GOT3 (cell line): ENCODE measurements around the gene IFT20.
A peak's percentile ranks its signal among the peaks of the same experiment; 100 is the strongest.

Source experiments
- DNase-seq: peaks from one replicate; lab custom pipeline; 2025; ENCODE audit warnings: mixed read lengths; lab: John Stamatoyannopoulos, UW

The IFT20 gene

DNA sequence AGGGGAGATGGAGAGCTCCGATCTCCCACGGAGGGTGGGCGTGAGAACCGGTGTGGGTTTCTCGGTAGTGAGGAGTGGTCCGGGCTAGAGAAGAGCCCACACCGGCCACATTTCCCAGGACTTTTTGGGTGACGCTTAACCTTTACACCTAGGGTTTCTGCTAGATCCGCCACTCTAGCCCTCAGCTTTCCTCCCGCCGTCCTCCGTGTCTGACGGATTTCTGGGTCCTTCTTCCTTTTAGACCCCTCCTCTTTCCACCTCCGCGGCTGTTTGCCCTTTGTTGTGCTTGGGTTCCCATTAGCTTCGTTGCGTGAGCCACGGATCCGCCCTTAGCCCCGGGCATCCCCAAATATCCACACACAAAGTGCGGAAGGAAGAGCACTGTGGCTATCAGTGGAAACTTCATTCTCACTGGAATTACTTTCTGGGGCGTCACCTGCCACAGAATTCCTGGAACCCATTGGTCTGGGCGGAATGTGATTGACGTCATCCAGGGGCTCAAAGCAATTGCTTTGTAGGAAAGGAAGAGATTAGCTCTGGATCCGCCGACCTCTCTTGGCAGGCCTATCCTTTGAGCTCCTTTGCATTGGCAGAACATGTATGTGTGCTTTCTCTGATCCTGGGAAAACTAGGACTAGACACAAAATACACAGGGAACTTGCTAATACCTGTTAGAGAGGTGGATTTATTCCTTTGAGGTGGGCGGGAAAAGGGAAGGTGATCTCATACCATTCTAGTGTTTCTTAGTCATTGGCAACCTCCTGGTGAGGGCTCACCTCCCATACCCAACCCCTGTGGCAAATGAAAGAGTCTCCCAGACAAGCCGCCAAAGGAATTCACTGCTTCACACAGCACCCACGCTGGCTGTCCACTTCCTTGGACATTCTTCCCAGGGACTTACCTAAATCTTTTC is 943 bp upstream of the IFT20 start:
- no peak for DNase-seq

DNA sequence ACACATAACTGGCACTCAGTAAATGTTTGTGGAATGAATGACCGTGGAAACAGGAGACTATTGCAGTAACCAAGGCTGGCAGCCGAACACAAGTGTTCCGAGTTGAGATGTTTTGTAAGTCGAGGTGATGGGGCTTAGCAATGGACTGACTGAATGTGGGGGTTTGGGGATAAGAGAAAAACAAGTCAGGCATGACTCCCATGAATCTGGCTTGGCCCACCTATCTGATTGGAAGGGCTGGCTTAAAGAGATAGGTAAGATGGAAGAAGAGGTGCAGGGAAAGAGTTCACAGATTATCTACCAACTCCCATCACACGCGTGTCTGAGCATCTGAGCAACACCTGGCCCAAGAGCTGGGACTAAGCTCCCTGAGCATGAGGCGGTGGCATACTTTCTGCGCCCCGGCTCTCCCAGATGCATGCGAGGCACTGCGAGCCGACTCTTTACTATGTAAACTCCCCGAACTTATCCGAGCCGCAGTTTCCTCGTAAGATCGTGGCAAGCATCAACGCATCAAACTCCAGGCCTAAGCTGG is 539 bp downstream of the IFT20 start:
- DNase-seq = no peak

DNA sequence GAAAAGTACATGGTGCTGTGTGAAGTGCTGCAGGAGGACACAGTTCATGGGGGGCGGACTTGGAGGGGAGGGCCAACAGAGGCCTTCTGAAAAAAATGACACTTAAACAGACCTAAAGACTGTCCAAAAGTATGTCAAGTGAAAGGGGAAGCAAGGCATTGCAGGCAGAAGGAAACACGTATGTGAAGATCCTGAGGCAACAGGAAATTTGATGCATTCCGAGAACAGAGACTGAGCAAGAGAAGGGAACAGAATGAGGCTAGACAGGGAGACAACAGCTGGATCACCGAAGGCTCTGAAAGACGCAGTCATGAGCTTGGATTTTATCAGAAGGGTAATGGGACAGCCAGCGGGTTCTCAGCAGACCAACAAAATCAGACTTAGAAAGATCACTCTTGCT is 1.1 kb downstream of the IFT20 start:
- DNase-seq = no peak

DNA sequence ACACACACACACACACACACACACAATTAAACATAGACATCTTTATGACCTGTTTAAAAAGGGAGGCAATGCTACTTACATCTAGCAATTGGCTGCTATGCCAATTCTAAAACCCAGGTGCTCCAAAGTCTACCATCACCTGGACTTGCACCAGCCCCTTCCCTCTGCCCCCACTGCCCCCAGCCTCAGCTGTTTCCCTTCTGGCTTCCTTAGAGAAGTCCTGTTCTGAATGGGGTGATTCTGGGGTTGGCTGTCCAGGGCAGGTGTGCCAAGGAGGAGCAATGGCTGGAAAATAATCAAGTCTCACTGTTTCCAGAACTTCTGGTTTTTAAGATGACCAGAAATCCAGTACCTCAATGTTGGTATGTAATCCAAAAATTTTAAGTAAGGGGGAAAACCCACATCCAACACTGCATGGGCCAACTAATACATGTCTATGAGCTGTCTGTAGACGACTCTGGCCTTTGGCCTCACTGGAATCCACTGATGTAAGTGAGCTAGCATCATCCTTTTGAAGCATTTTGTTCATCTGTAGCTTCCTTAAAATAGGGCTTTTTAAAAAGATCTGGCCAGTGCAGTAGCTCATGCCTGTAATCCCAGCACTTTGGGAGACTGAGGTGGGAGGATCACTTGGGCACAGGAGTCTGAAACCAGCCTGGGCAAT is 2.1 kb downstream of the IFT20 start:
- no peak for DNase-seq

DNA sequence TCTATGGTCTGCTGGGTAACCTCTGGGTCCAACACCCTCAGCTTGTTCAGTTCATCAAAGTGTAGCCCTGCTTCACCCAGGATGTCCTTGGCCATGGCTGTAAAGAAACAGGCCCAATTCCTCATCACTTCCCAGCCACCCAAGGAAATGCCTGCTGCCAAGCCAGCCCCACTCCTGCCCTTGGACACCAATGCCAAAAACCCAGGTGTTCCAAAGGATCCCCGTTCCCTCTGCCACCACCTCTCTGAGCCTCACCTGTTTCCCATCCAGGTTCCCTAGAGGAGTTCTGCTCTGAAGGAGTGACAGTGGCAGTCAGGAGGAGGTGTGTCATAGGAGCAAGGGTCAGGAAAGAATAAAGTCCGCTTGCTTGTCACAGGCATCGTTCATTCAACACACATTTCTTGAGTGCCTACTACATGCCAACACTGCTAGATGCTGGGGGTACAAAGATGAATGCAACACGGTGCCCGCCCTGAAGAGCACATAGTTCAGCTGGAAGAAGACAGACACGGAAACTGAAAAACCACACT is 3.3 kb downstream of the IFT20 start:
- DNase-seq = no peak

DNA sequence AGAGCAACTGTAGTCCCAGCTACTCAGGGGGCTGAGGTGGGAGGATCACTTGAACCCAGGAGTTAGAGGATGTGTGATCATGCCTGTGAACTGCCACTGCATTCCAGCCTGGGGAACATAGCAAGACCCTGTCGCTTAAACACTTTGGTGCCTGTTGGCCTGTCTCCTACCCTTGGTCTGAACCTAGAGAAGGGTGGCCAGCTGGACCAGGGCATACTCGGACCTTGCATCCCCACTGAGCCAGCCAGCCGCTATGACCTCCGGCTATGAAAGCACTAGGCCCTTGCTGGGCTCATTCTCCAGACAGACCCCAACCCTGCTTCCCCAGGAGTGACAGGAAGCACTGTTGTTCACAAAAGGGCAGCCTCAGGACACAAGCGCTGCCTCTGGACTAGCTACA is 4.6 kb downstream of the IFT20 start:
- DNase-seq = no peak

DNA sequence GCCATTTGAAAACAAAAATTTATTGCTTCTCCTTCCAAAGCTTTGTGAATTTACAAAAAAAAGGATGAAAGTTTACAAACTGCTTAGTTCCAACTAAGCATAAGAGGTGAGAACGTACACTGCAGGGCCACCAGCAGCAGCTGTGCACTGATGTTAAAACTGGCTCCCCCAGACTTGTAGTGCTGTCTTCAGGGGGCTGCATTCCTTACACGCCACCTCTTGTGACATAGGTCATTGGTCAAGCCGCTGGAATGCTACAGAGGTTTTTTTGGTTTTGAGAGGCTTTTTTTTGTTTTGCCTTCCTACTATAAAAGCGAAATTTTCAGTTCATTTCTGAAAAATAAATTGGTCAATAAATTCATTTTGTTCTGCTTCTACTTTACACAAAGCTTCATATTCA is 6.9 kb downstream of the IFT20 start:
- no peak for DNase-seq

DNA sequence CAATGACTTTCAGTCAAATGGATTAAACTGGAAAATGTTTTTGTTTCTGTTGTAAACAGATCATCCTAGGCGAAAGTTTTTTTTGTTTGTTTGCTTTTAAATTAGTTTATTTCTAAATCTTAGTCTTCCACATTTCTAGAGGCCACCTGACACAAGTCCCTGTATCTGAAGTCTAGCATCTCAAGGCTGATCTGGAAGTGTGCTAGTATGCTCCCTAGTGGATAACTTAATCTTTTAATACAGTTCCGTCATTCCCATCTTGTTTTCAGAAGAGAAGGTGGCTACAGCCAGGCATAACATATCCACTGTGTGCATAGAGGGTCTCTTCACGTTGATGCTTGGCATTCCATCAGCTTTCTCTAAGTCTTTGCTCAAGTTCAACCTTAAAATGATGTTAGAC is 7.6 kb downstream of the IFT20 start:
- no peak for DNase-seq

DNA sequence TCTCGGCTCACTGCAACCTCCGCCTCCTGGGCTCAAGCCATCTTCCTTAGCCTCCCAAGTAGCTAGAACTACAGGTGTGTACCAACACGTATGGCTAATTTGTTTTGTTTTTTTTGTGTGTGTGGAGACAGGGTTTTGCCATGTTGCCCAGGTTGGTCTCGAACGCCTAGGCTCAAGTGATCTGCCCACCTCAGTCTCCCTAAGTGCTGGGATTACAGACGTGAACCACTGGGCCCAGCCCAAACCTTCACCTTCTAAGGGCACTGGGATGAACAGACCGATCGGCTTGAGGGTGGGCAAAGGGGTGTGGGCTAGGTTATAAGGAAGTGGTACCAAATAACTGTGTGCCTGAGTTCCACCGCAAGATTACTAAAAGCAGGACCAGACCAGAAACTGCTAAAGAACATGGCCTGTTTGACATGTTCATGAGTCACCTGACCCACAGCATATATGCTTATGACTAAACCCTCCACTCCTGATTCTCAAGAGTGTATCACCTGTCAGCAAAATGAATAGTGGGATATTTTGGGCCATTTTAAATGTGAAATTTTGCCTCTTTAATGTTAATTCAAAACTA is 8.2 kb downstream of the IFT20 start:
- no peak for DNase-seq

DNA sequence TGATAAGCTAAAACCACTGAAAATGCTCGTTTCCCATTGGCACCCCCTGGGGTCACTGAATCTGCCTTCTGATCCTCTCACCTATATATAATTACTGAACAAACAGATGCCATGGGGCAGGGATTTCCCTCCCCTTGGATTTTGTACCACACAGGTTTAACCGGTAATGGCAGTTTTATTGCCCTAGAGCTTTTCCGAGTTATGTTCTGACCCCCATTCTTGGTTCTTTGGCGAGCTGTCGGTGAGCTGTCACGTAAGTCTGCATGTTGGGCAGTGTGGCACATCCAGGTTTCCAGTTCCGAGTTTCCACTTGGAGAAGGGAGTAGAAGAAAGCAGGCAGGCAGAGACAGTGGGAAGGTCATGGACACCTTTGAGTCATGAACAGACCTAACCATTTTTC is 9.2 kb downstream of the IFT20 start:
- no peak for DNase-seq

DNA sequence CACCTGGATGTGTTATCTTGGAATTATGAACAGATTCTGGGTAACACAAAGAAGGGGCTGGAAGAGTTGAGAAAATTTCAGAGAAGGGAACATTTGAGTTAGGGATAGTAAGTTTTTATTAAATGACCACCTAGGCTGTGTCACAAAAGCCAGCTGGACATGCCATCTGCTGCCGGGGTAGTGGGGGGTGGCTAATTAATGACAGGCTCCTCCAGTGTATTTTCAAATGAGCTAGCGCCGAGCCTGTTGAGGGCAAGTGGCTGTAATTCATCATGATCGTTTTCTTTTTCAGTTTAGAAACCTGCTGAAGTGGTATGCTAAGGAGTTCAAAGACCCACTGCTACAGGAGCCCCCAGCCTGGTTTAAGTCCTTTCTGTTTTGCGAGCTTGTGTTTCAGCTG is 10.1 kb downstream of the IFT20 start:
- no peak for DNase-seq

DNA sequence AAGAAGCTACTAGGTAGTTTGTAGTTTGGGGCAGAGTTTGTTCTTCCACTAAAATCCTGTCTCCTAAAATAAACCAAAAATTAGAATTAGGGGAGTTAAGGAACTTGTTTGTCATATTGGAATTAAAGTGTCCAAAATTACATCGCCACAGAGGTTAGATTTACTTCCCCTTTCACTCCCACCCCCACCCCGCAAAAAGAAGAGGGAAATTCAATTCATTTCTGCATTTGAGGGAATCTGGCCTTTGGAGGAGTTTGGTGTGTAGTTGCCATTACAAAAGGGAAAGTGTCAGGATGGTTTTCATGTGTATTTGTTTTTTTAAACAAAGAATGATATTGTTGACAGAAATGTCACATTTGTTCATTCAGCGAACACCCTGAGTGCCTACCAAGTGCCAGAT is 10.5 kb downstream of the IFT20 start:
- DNase-seq = no peak

DNA sequence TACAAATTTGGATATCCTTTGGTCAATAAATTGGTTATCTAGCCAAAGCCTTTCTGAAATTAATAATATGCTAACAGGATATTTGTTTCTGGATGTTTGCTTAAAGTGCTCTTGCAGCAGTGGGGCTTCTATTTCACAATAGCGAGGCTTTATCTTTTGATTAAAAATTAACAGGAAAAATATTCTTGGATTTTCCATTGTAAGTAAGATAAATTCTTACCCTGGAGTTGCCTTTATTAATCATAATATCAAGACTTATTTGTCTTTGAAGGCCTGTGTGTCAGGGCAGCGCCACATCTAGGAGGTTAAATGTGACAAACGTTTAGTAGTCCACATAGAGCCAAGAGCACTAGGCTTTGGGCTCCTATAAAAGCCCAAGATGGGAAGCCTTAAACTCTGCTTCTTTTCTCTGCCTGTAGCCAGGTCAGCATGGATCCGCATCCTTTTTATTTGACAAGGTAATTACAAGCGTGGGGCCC is 11.0 kb downstream of the IFT20 start:
- DNase-seq = no peak

DNA sequence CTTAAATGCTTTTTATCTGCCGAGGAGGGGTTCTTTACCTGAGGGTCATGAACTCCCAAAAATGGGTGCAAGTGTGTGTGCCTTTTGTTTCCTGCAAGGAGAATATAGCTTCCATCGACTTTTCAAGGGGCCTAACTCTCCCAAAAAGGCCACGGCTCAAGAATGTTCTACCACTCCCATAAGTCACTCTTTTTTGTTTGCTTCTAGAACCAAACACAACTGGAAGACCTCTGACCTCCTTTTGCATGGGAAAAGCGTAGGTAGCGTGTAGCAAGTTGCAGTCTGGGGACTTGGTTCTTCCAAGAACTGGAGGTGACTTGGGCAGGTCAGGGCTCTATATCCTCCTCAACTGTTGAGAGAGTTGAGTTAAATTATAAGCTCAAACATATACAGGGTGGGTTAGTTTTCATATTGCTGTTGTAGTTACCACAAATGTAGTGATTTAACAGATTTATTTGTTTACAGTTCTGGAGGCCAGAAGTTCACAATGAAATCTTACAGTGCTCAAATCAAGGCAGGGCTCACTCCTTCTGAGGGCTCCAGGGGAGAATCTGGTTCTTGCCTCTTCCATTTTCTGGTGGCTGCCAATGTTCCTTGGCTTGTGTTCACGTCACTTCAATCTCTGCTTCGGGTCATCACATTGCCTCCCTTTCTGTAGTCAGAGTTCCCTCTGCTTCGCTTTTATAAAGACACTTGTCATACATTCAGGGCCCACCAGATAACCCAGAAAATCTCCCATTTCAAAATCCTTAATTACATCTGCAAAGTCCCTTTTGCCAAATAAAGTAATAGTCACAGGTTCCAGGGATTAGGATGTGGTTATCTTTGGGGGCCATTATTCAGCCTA is 14.8 kb downstream of the IFT20 start:
- DNase-seq = no peak

DNA sequence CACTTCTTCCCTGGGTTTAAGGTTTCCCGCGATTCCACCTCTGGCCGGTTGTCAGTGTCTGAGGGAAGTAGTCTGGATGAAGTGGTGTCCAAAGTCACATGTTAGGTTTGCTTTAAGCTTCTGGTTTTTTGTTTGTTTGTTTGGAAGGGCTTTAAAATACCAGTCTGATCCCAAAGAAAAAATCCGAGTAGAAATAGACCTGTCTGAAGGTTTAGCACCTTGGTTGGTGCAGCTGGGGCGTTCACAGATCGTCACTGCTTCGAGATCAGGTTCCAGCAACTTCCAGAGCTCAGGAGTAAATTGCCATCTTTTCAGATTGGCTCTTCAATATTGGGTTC is 15.7 kb downstream of the IFT20 start:
- no peak for DNase-seq

DNA sequence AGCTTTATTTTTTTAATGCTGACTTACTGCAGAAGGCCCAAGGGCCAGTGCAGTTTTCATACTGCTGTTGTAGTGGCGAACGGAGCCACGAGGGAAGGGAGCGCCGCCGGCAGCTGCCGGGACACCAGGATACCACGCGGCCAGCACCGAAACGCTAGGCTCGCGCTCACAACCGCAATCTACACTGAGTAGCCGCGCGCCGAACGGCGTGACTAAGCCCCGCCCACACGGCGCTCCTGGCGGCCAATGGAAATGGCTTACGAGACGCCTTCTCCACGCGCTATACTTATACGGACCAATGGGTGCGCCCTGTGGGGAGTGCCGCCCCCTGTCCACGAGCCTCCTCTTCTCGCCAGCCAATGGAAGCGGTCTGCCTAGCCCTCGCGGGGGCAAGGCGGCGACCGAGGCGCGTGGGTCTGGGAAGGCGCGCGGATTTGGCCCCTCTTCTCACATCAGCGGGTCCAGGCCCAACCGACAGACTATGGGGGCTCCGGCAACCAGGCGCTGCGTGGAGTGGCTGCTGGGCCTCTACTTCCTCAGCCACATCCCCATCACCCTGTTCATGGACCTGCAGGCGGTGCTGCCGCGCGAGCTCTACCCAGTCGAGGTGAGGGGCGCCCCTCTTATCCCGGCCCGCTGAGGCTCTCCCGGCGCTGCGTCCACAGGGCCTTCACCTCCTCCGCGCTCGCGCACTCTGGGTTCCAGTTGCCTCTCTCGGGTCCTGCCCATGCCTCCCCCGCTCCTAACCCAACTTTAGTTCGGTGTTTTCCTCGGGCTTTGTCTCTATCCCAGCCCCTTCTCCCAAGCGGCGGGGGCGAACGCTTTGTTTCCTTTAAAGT is 16.3 kb downstream of the IFT20 start, which contains the start of gene TMEM97:
Gene TMEM97, plus strand, starts transcription at position 442 of the 839 bp plus-strand sequence. Its CDS starts 40 bp downstream, at position 482.
- DNase-seq = peak; percentile 90

DNA sequence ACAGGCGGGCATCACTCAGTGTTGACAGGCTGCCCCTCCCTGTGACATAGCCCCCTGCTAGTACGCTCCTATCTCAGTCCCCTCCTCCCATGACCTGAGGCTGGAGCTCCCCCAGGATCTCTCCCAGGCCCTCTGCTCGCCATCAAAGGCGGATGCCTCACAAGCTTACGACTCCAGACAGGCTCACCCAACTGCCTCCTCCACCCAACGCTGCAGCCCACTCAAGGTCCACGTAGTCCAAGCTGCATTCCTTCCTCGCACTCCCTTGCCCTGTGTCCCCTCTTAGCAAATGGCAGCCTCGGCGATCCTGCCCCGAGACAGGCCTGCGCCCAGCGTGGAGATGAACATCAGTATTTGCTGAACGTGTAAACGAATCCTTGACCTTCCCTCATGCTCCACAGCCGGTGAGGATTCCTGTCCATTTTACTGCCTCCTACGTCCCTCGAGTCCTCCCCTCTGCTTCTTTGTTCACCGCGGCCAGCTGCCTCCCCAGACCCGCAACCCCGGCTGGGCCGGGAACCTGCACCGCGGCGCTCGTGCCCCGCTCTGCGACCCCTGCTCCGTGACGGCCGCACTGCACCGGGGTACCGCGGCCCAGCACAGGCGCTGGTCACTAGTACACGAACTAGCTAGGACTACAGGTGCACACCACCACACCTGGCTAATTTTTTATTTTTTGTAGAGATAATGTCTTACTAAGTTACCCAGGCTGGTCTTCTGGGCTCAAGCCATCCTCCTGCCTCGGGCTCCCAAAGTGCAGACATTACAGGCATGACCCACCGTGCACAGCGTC is 17.1 kb downstream of the IFT20 start:
- no peak for DNase-seq

DNA sequence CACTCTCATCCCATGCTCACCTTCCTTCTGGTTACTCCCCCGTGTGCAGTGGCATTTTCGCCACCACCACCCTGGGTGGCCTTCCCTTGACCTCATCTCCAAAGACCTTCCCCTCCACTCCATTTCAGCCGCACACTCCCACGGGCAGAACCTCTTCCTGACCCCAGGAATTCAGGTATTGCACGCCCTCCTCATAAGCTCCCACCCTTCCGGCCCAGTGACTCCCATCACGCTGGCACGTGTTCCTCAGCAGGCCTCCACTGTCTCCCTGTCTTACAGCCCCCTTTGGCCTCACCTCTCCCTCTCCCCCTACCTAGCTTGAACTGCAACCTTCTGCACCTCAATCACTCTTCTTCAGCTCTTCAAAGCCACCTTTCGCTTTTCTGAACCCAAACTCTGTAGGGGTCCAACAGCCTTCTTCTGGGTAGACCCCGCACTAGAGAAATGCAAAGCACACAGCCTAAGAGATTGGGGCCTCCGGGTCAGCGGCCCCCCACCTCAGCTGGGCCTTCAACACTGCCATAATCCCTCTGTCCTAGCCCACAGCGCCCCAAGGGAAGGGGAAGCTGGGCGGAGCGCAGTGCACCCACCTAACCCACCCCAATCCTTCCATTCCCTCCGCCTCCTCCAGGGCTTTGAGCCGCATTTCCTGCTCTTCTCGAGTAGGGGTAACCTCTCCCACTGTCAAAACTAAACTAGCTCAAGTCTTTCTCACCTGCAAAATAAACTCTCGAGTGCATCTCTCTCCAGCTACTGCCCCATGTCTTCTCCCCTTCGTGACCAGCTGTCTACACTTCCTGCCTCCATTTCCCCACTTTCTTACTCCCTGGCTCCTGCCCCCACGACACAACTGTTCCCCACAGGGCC is 17.9 kb downstream of the IFT20 start:
- DNase-seq = no peak
